Sigmoid colon (tissue), 4 donors: ENCODE data around the gene KCTD16.

Experiments used
- EP300 ChIP-seq, 4 donors: sonication (generic); formaldehyde crosslinking; IDR thresholded peaks; one replicate each; pipeline ENCODE4 v1.6.1; 2017; ENCODE audit warnings: antibody characterized with exemption in 4 of 4
- POLR2A ChIP-seq, 2 donors: fragments of 450-650 bp; IDR thresholded peaks; one replicate each; pipeline ENCODE4 v1.6.1; 2016; ENCODE audit warnings: antibody characterized with exemption in 2 of 2, mild to moderate bottlenecking in 2 of 2, moderate library complexity in 2 of 2
- POLR2AphosphoS5 ChIP-seq, 4 donors: sonication (generic); formaldehyde crosslinking; IDR thresholded peaks; one replicate each; pipeline ENCODE4 v1.6.1; 2017; ENCODE audit warnings: antibody characterized with exemption in 4 of 4
- TF ChIP-seq, protein P1 (sequence below), 4 experiments: fragments of 450-650 bp in 3 of 4; fragments of 200-600 bp in 1 of 4; IDR thresholded peaks; one replicate each; pipeline ENCODE4 v1.5.1; 2016 to 2019; ENCODE audit warnings: antibody characterized with exemption in 4 of 4, mild to moderate bottlenecking in 3 of 4, moderate library complexity in 2 of 4

DNA sequence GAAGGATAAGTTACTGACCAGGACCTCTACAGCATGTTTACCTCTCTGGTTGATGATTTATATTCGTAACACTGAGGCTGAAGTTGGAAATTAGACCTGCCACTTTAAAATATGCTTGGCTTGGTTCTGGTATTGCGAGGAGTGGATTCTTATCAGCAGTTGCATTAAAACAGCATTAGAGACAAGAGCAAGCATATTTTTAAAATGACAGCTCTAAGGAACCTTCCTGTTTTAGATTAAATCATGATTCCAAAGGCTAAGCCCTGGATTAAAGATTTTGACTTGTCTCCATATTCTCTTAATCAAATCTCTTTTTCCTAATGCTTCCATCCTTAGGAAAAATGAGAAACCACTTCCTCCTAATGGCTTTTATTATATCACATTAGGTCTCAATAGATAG is 277.8 kb downstream of the KCTD16 start:
- TF ChIP-seq, protein P1, sequence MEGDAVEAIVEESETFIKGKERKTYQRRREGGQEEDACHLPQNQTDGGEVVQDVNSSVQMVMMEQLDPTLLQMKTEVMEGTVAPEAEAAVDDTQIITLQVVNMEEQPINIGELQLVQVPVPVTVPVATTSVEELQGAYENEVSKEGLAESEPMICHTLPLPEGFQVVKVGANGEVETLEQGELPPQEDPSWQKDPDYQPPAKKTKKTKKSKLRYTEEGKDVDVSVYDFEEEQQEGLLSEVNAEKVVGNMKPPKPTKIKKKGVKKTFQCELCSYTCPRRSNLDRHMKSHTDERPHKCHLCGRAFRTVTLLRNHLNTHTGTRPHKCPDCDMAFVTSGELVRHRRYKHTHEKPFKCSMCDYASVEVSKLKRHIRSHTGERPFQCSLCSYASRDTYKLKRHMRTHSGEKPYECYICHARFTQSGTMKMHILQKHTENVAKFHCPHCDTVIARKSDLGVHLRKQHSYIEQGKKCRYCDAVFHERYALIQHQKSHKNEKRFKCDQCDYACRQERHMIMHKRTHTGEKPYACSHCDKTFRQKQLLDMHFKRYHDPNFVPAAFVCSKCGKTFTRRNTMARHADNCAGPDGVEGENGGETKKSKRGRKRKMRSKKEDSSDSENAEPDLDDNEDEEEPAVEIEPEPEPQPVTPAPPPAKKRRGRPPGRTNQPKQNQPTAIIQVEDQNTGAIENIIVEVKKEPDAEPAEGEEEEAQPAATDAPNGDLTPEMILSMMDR (IDR thresholded peaks at IDR 0.05): no peak
- TF ChIP-seq POLR2A (IDR thresholded peaks at IDR 0.05) (no peak), POLR2AphosphoS5 (IDR thresholded peaks at IDR 0.05) (no peak), EP300 (IDR thresholded peaks at IDR 0.05) (no peak)
